HepG2 (cell line): ENCODE measurements around the gene CDC42BPG. TPM values are rescaled to one million over a fixed set of nuclear protein-coding genes. Genes with fewer than 3 reads are reported as not detected.

Experiments
- ATAC-seq: fragments of 200-7000 bp; cut with Tn5 transposase; 3 replicates; pipeline ENCODE4 v1.9.1; 2020; ENCODE audit warnings: mild to moderate bottlenecking, moderate library complexity
- BruUV-seq: library from RNA; stranded (reverse); fragments of 400-500 nt; replicated peaks from 2 replicates; lab custom pipeline; 2021; lab: Mats Ljungman, UMichigan
- CTCF ChIA-PET: fragments of 300-600 bp; formaldehyde crosslinking; extraction: SDS; loops from one replicate; lab custom pipeline; 2021; ENCODE audit warnings: low total read pairs, inconsistent platforms, low intra/inter-chr PET ratio; lab: Yijun Ruan, JAX
- POLR2A ChIA-PET: fragments of 350-600 bp; sonication (Branson Sonifier 250); formaldehyde crosslinking; loops from one replicate; lab custom pipeline; 2020; ENCODE audit warnings: antibody characterized with exemption, inconsistent platforms; lab: Yijun Ruan, JAX
- DNase-seq: peaks from one replicate; pipeline ENCODE4 v3.0.0-alpha.2; 2015; ENCODE audit warnings: low spot score
- FAIRE-seq: peaks from 3 replicates; lab custom pipeline; 2011; peaks lifted over from hg19 to GRCh38; lab: Jason Lieb, UNC
- H2AFZ ChIP-seq: one replicate; pipeline ENCODE4 v1.6.1; 2011; ENCODE audit warnings: low read length, inconsistent platforms
- H3K27ac ChIP-seq: fragments of 300-600 bp; 3 replicates; pipeline ENCODE4 v1.8.0; 2011; ENCODE audit warnings: mixed run types, mild to moderate bottlenecking, mixed read lengths, low read length, inconsistent platforms; ENCODE audit not compliant: insufficient read depth; ENCODE audit errors: extremely low read length
- H3K27me3 ChIP-seq, 2 experiments: fragments of 200-600 bp in 1 of 2; 2 replicates in 1 of 2; 3 replicates in 1 of 2; pipeline versions ENCODE4 v1.6.0 to v1.8.0; 2011; ENCODE audit warnings: low read length in 2 of 2, mild to moderate bottlenecking in 2 of 2, moderate library complexity in 2 of 2, inconsistent platforms in 1 of 2; ENCODE audit not compliant: insufficient read depth in 2 of 2, control insufficient read depth in 1 of 2
- H3K36me3 ChIP-seq, 2 experiments: fragments of 200-600 bp in 1 of 2; replicated peaks in 1 of 2; 2 replicates in 1 of 2; 3 replicates in 1 of 2; pipeline versions ENCODE4 v1.5.1 to v1.8.0; 2011; ENCODE audit warnings: low read length in 2 of 2, inconsistent platforms in 1 of 2; ENCODE audit not compliant: insufficient read depth in 2 of 2, control insufficient read depth in 1 of 2
- H3K4me1 ChIP-seq: 2 replicates; pipeline ENCODE4 v1.5.1; 2012; ENCODE audit warnings: low read length, inconsistent platforms; ENCODE audit not compliant: insufficient read depth
- H3K4me2 ChIP-seq: 2 replicates; pipeline ENCODE4 v1.6.0; 2011; ENCODE audit warnings: low read depth, low read length, inconsistent platforms
- H3K4me3 ChIP-seq, 3 experiments: fragments of 200-600 bp in 1 of 3; sonication (generic), shearing (Covaris generic) in 1 of 3; replicated peaks in 1 of 3; 2 replicates each; pipeline ENCODE4 v1.5.1; 2011 to 2016; ENCODE audit warnings: low read length in 3 of 3, inconsistent platforms in 2 of 3, low read depth in 2 of 3, mild to moderate bottlenecking in 2 of 3, control low read depth in 1 of 3, mixed read lengths in 1 of 3; ENCODE audit not compliant: insufficient read depth in 1 of 3
- H3K79me2 ChIP-seq: one replicate; pipeline ENCODE4 v1.6.1; 2011; ENCODE audit warnings: low read length, inconsistent platforms; ENCODE audit not compliant: insufficient read depth
- H3K9ac ChIP-seq: 2 replicates; pipeline ENCODE4 v1.6.0; 2011; ENCODE audit warnings: mild to moderate bottlenecking, low read depth, low read length, inconsistent platforms; ENCODE audit not compliant: insufficient read depth
- H3K9me3 ChIP-seq: 2 replicates; pipeline ENCODE4 v1.5.1; 2012; ENCODE audit warnings: mild to moderate bottlenecking, low read length
- H4K20me1 ChIP-seq: 2 replicates; pipeline ENCODE4 v1.6.0; 2011; ENCODE audit warnings: inconsistent platforms, mild to moderate bottlenecking, low read length, moderate library complexity; ENCODE audit not compliant: insufficient read depth
- GABPB1 ChIP-seq: IDR thresholded peaks from 2 replicates; pipeline ENCODE4 v1.6.1; 2016; ENCODE audit warnings: mild to moderate bottlenecking, missing genetic modification reagents, moderate library complexity, missing compliant biosample characterization
- KAT2B ChIP-seq: fragments of 150-350 bp; IDR thresholded peaks from 2 replicates; pipeline ENCODE4 v1.6.1; 2014; ENCODE audit warnings: low read depth, low read length, borderline replicate concordance
- MBD4 ChIP-seq: IDR thresholded peaks from 2 replicates; pipeline ENCODE4 v1.6.1; 2012; ENCODE audit warnings: low read length, inconsistent platforms, borderline replicate concordance
- MNT ChIP-seq: fragments of 450-650 bp; IDR thresholded peaks from 2 replicates; pipeline ENCODE4 v1.6.1; 2016
- NFIC ChIP-seq: IDR thresholded peaks from 2 replicates; pipeline ENCODE4 v1.6.1; 2012; ENCODE audit warnings: mild to moderate bottlenecking, low read length, inconsistent platforms
- PHF5A ChIP-seq: IDR thresholded peaks from one replicate; pipeline ENCODE4 v1.6.1; 2018; ENCODE audit warnings: low read depth, missing genetic modification reagents; ENCODE audit not compliant: unreplicated experiment
- PITX1 ChIP-seq: sonication (generic); formaldehyde crosslinking; IDR thresholded peaks from 2 replicates; pipeline ENCODE4 v1.5.1; 2020; ENCODE audit warnings: mild to moderate bottlenecking, missing genetic modification reagents
- POGZ ChIP-seq: sonication (generic); formaldehyde crosslinking; IDR thresholded peaks from 2 replicates; pipeline ENCODE4 v1.4.0; 2020; ENCODE audit warnings: mild to moderate bottlenecking, missing genetic modification reagents
- REL ChIP-seq: sonication (generic); formaldehyde crosslinking; conservative IDR thresholded peaks from 2 replicates; pipeline ENCODE4 v1.8.0; 2022; ENCODE audit warnings: mild to moderate bottlenecking, missing genetic modification reagents, moderate library complexity
- RXRB ChIP-seq: IDR thresholded peaks from 2 replicates; pipeline ENCODE4 v1.6.1; 2016; ENCODE audit warnings: borderline replicate concordance, missing genetic modification reagents, missing compliant biosample characterization
- STAG1 ChIP-seq: sonication (generic); formaldehyde crosslinking; IDR thresholded peaks from 2 replicates; pipeline ENCODE4 v1.4.0; 2020; ENCODE audit warnings: missing genetic modification reagents
- TCF7L2 ChIP-seq: IDR thresholded peaks from 2 replicates; pipeline ENCODE4 v1.6.1; 2011; ENCODE audit warnings: mild to moderate bottlenecking, low read depth, low read length, moderate library complexity
- TEAD3 ChIP-seq: optimal IDR thresholded peaks from 2 replicates; pipeline ENCODE3; 2016; ENCODE audit warnings: borderline replicate concordance
- TOPORS ChIP-seq: sonication (generic); formaldehyde crosslinking; IDR thresholded peaks from 2 replicates; pipeline ENCODE4 v1.8.0; 2023; ENCODE audit warnings: mild to moderate bottlenecking, missing genetic modification reagents
- TSC22D2 ChIP-seq: sonication (generic); formaldehyde crosslinking; IDR thresholded peaks from 2 replicates; pipeline ENCODE4 v1.5.1; 2020; ENCODE audit warnings: missing genetic modification reagents, mild to moderate bottlenecking, borderline replicate concordance
- ZFX ChIP-seq: sonication (generic); formaldehyde crosslinking; IDR thresholded peaks from 2 replicates; pipeline ENCODE4 v1.4.0; 2020; ENCODE audit warnings: mild to moderate bottlenecking, low read depth, missing genetic modification reagents, moderate library complexity
- ZNF232 ChIP-seq: sonication (generic); formaldehyde crosslinking; IDR thresholded peaks from 2 replicates; pipeline ENCODE4 v1.4.0; 2020; ENCODE audit warnings: missing genetic modification reagents, borderline replicate concordance
- ZNF30 ChIP-seq: sonication (generic); formaldehyde crosslinking; IDR thresholded peaks from 2 replicates; pipeline ENCODE4 v1.5.0; 2020; ENCODE audit warnings: mild to moderate bottlenecking, missing genetic modification reagents
- ZNF674 ChIP-seq: sonication (generic); formaldehyde crosslinking; IDR thresholded peaks from 2 replicates; pipeline ENCODE4 v1.5.0; 2020; ENCODE audit warnings: low read depth, mild to moderate bottlenecking, missing genetic modification reagents
- ZNF691 ChIP-seq: sonication (generic); formaldehyde crosslinking; IDR thresholded peaks from 2 replicates; pipeline ENCODE4 v1.4.0; 2020; ENCODE audit warnings: missing genetic modification reagents, low read depth, mild to moderate bottlenecking, borderline replicate concordance
- ZNF710 ChIP-seq: sonication (generic); formaldehyde crosslinking; IDR thresholded peaks from 2 replicates; pipeline ENCODE4 v1.5.0; 2020; ENCODE audit warnings: mild to moderate bottlenecking, missing genetic modification reagents, borderline replicate concordance
- WGBS: methylation state at CpG from one replicate; pipeline ENCODE4 v1.1.6; 2017; ENCODE audit warnings: low lambda C conversion rate; 5-methylcytosine and 5-hydroxymethylcytosine counted together
- in situ Hi-C: cut with HindIII; loops from 2 replicates; pipeline ENCODE4 v1.10.0; 2017; ENCODE audit warnings: low pct_unique_long_range_greater_than_20kb; ENCODE audit not compliant: extremely low pct_ligation_motif_present
- intact Hi-C: fragments of 100-400 bp; cut with micrococcal nuclease; formaldehyde crosslinking; loops from one replicate; pipeline ENCODE4 v1.10.0; 2022; ENCODE audit not compliant: unreplicated experiment
- polyA plus RNA-seq, 8 experiments: library from polyadenylated mRNA; depleted of rRNA in 3 of 8; stranded (reverse) in 7 of 8; unstranded in 1 of 8; fragments of >200 nt; fragmentation: Illumina TruSeq in 4 of 8; extraction: Trizol in 4 of 8; gene quantifications; 2 replicates each; pipeline versions ENCODE4 v1.2.1 to v1.2.3, GENCODE V29; 2011 to 2016; ENCODE audit warnings: low read depth in 4 of 8, missing spikeins in 1 of 8, mixed read lengths in 1 of 8; ENCODE audit not compliant: insufficient read depth in 1 of 8
- total RNA-seq, 5 experiments: library from RNA; depleted of rRNA; stranded (reverse); fragments of >200 nt; fragmentation: Illumina TruSeq; extraction: Trizol; gene quantifications; 2 replicates each; pipeline ENCODE4 v1.2.3, GENCODE V29; 2016; ENCODE audit warnings: low read depth in 1 of 5

CDC42BPG gene
- total and polyA plus RNA-seq, 2 of the 13 experiments (the other 11 are each of a cell fraction or from before 2014, with no cell fraction given) = 0.55 to 1.4 TPM

GRCh38 chr11:64869571-64870175 lies 25.2 kb upstream of the CDC42BPG start:
- peaks cover 55% of the 10 kb centered on the region for H3K79me2 ChIP-seq
- peaks cover 2 to 28% of the 10 kb centered on the region in 2 experiments; a peak in 2 of 5 replicates for H3K36me3 ChIP-seq
- H3K4me1 ChIP-seq = peaks cover 57% of the 10 kb centered on the region
- peak overlapping the region; percentile 58 for H3K9ac ChIP-seq
- FAIRE-seq (peak; percentile 46), DNase-seq (peak; percentile 42), ATAC-seq (peak; percentile 68)
- no peaks in the 10 kb centered on the region for H3K27me3 ChIP-seq
- 73% methylated on average over 5 of the region's 9 CpGs for WGBS
- POLR2A ChIA-PET = interaction anchor here (0.8 to 3.5 kb wide), 10 partner anchors 8 to 23 kb away, joined by 3 to 20 read pairs (median 7); partner anchors contain the start of gene EHD1
- peak overlapping the region; percentile 83 for H3K4me2 ChIP-seq
- peak overlapping the region in 1 of 3 experiments; percentile 57; a peak in 3 of 6 replicates for H3K4me3 ChIP-seq
- no peaks in the 10 kb centered on the region; the same call in 1 of the 2 replicates for H4K20me1 ChIP-seq
- H3K9me3 ChIP-seq = no peaks in the 10 kb centered on the region
- CTCF ChIA-PET = interaction anchor here (1.6 kb wide), 1 partner anchor 24 kb away, joined by 5 read pairs; no protein-coding TSS in a partner anchor
- no peak overlapping the region for H2AFZ ChIP-seq
- no TSS peak for BruUV-seq
- peak overlapping the region; percentile 86 for H3K27ac ChIP-seq
- intact Hi-C loops = loop anchor here (1.0 to 2.0 kb wide), 3 partner anchors 18 to 25 kb away; no protein-coding TSS in a partner anchor
- in situ Hi-C loops = no loop called here
- TF ChIP-seq PHF5A (no peak), POGZ (CRISPR knock-in tag) (no peak), RXRB (CRISPR knock-in tag) (no peak), GABPB1 (CRISPR knock-in tag) (no peak), ZNF30 (CRISPR knock-in tag) (no peak), ZNF674 (CRISPR knock-in tag) (no peak), TCF7L2 (no peak), ZNF710 (CRISPR knock-in tag) (no peak), MBD4 (no peak), ZFX (CRISPR knock-in tag) (no peak), REL (CRISPR knock-in tag) (no peak), PITX1 (peak; percentile 12; the same call in 1 of the 2 replicates), KAT2B (no peak), TEAD3 (CRISPR knock-in tag) (no peak), ZNF691 (CRISPR knock-in tag) (0 out of 2 replicates have a peak, but pooled peaks have one; percentile 39), STAG1 (CRISPR knock-in tag) (peak; percentile 45), MNT (no peak), TOPORS (CRISPR knock-in tag) (peak; percentile 39; the same call in 1 of the 2 replicates), TSC22D2 (CRISPR knock-in tag) (no peak), NFIC (no peak), ZNF232 (CRISPR knock-in tag) (no peak)
